ENCODE measurements around the gene RNASE4.

DNA sequence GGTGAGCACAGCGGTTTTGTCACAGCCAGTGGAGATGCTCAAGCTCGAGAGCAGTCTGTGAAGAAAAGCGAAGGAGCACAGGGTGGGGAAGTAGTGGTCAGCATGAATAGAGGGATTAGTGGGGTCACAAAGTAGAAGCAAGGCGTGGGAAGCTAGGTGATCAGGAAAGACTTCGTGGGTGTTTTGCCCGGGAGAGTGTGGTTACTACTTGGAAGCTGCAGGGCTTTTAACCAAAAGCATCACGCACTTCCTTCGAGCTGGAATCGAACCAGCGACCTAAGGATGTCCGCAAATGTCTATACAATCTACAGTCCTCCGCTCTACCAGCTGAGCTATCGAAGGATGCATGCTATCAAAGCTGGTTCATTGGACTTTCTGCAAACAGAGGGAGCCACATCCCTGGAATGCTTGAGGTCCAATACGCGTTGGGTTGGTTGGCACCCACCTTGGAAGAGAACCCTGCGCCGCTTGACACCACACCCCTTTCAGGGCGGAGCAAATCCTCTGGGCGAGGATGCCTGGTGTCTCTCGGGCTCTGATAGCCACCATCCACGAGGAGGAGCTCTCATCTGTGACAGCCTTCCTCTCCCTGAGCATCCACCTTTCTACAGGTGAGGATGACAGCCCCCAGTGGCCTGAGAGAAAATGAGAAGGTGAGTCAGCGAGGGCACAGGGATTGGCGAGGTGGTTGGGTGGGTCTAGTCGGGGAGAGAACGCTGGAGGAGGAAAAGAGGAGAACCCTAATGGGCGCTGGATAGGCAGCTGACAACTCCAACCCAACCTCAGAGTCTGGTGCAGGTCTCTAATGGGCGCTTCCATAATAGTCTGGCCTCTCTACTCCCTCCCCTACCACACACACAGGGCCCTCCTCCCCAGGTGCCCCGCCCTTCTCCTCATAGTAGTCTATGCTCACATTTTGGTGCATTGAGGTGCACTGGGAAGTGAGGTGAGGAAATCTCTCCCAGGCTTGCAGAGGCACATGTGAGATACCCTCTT is 26.8 kb upstream of the RNASE4 start:
- TF ChIP-seq EZH2 (IDR thresholded peaks at IDR 0.05; ENCODE audit: low read length) (no peak), CTCF (optimal IDR thresholded peaks at IDR 0.05 in 1 of 3, IDR thresholded peaks at IDR 0.05 in 1 of 3, conservative IDR thresholded peaks at IDR 0.05 in 1 of 3; ENCODE audit: extremely low read depth in 1 of 3, insufficient read depth in 2 of 3, low read length in 3 of 3) (peak; percentile 70 to 82 (median 79))
